GM12892 (cell line): ENCODE results near the gene CELA2B.
"Not testable (repeated sequence)": the region's sequence is repeated elsewhere in the genome, so short reads cannot be mapped to it uniquely, and the experiment has no call there.

Experiments
- POLR2A ChIP-seq: IDR thresholded peaks from 2 replicates; pipeline ENCODE4 v1.6.1; 2011; ENCODE audit warnings: low read depth, low read length, control low read depth
- POLR2AphosphoS5 ChIP-seq: IDR thresholded peaks from 2 replicates; pipeline ENCODE4 v1.6.1; 2011; ENCODE audit warnings: low read depth, low read length, control low read depth
- TAF1 ChIP-seq: IDR thresholded peaks from 2 replicates; pipeline ENCODE4 v1.6.1; 2011; ENCODE audit warnings: low read depth, mild to moderate bottlenecking, control low read depth, low read length, borderline replicate concordance

DNA sequence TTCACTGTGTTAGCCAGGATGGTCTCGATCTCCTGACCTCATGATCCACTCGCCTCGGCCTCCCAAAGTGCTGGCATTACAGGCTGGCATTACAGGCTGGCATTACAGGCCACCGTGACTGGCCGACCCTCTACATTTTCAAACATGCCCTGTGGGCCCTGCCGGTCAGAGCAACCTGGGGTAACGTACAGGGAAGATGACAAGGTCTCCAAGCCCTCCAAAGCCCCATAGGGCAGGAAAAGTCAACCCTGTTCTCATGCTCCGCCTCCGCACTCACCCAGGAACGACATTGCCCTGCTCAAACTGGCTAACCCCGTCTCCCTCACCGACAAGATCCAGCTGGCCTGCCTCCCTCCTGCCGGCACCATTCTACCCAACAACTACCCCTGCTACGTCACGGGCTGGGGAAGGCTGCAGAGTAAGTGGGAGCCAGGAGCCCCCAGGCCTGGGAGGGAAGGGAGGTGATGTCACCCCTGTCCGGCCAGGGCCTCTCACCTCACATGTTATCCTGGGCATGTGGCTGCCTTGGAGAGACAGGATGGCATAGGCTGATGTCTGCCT is 7.2 kb downstream of the CELA2B start:
- TF ChIP-seq TAF1, POLR2AphosphoS5, POLR2A: not testable (repeated sequence)
